Measurements from ENCODE around the gene ZNF382. TPM values are rescaled to one million over a fixed set of nuclear protein-coding genes. Genes with fewer than 3 reads are reported as not detected.
A peak's percentile ranks its signal among the peaks of the same experiment; 100 is the strongest.

ZNF382 gene
- total RNA-seq, 1 donor from 2014 or later, result 12.5 TPM

- H3K9me3 Mint-ChIP-seq (ENCODE audit: unreplicated experiment), result peaks cover 32% of the 10 kb centered on the region
- H3K4me3 Mint-ChIP-seq (ENCODE audit: unreplicated experiment), result no peak overlapping the region
Observed at GRCh38 chr19:36646746-36647145, 41.6 kb downstream of the ZNF382 start.

GRCh38 chr19:36652958-36653357, 47.8 kb downstream of the ZNF382 start:
- Mint-ChIP-seq H3K4me3 (ENCODE audit: unreplicated experiment) (peak overlapping the region; percentile 24), H3K27ac (ENCODE audit: unreplicated experiment) (no peak overlapping the region), H3K4me1 (ENCODE audit: unreplicated experiment) (no peaks in the 10 kb centered on the region), H3K9me3 (ENCODE audit: unreplicated experiment) (peaks cover 43% of the 10 kb centered on the region), H3K27me3 (ENCODE audit: unreplicated experiment) (peaks cover 4% of the 10 kb centered on the region), H3K36me3 (ENCODE audit: low read depth, unreplicated experiment) (peaks cover 69% of the 10 kb centered on the region)
- TF ChIP-seq CTCF (IDR thresholded peaks at IDR 0.05; ENCODE audit: unreplicated experiment), result no peak
- no peak for DNase-seq (ENCODE audit: low spot score)

More at GRCh38 chr19:36646746-36647145, 41.6 kb downstream of the ZNF382 start:
- DNase-seq (ENCODE audit: low spot score), result no peak
- TF ChIP-seq CTCF (IDR thresholded peaks at IDR 0.05; ENCODE audit: unreplicated experiment), result no peak
- Mint-ChIP-seq H3K27me3 (ENCODE audit: unreplicated experiment) (peaks cover 1% of the 10 kb centered on the region), H3K27ac (ENCODE audit: unreplicated experiment) (no peak overlapping the region), H3K4me1 (ENCODE audit: unreplicated experiment) (no peaks in the 10 kb centered on the region), H3K36me3 (ENCODE audit: low read depth, unreplicated experiment) (peaks cover 62% of the 10 kb centered on the region)

- Mint-ChIP-seq H3K27ac (ENCODE audit: unreplicated experiment) (peak overlapping the region; percentile 53), H3K36me3 (ENCODE audit: low read depth, unreplicated experiment) (peaks cover 73% of the 10 kb centered on the region), H3K4me3 (ENCODE audit: unreplicated experiment) (peak overlapping the region; percentile 100), H3K27me3 (ENCODE audit: unreplicated experiment) (peaks cover 6% of the 10 kb centered on the region), H3K9me3 (ENCODE audit: unreplicated experiment) (peaks cover 9% of the 10 kb centered on the region), H3K4me1 (ENCODE audit: unreplicated experiment) (peaks cover 23% of the 10 kb centered on the region)
- no peak for DNase-seq (ENCODE audit: low spot score)
- TF ChIP-seq CTCF (IDR thresholded peaks at IDR 0.05; ENCODE audit: unreplicated experiment), result no peak
Observed at GRCh38 chr19:36665832-36666231, 60.7 kb downstream of the ZNF382 start.

- Mint-ChIP-seq H3K27ac (ENCODE audit: unreplicated experiment) (no peak overlapping the region), H3K9me3 (ENCODE audit: unreplicated experiment) (peaks cover 14% of the 10 kb centered on the region), H3K36me3 (ENCODE audit: low read depth, unreplicated experiment) (peaks cover 70% of the 10 kb centered on the region), H3K4me3 (ENCODE audit: unreplicated experiment) (peak overlapping the region; percentile 66), H3K27me3 (ENCODE audit: unreplicated experiment) (peaks cover 13% of the 10 kb centered on the region), H3K4me1 (ENCODE audit: unreplicated experiment) (peaks cover 23% of the 10 kb centered on the region)
- TF ChIP-seq CTCF (IDR thresholded peaks at IDR 0.05; ENCODE audit: unreplicated experiment), result no peak
- no peak for DNase-seq (ENCODE audit: low spot score)
Observed at GRCh38 chr19:36668646-36669045, 63.5 kb downstream of the ZNF382 start.

- no peak overlapping the region for H3K27ac Mint-ChIP-seq (ENCODE audit: unreplicated experiment)
- DNase-seq (ENCODE audit: low spot score), result no peak
- peaks cover 50% of the 10 kb centered on the region for H3K36me3 Mint-ChIP-seq (ENCODE audit: low read depth, unreplicated experiment)
- H3K9me3 Mint-ChIP-seq (ENCODE audit: unreplicated experiment), result peaks cover 8% of the 10 kb centered on the region
- H3K4me3 Mint-ChIP-seq (ENCODE audit: unreplicated experiment), result no peak overlapping the region
- H3K27me3 Mint-ChIP-seq (ENCODE audit: unreplicated experiment), result peaks cover 9% of the 10 kb centered on the region
- no peak for TF ChIP-seq CTCF (IDR thresholded peaks at IDR 0.05; ENCODE audit: unreplicated experiment)
- peaks cover 6% of the 10 kb centered on the region for H3K4me1 Mint-ChIP-seq (ENCODE audit: unreplicated experiment)
Observed at GRCh38 chr19:36672368-36672767, 67.3 kb downstream of the ZNF382 start.
